ENCODE data around the gene HOXC13.

The HOXC13 gene

GRCh38 chr12:53982648-53983567 is 44.3 kb downstream of the HOXC13 start:
- DNase-seq = no peak

DNA sequence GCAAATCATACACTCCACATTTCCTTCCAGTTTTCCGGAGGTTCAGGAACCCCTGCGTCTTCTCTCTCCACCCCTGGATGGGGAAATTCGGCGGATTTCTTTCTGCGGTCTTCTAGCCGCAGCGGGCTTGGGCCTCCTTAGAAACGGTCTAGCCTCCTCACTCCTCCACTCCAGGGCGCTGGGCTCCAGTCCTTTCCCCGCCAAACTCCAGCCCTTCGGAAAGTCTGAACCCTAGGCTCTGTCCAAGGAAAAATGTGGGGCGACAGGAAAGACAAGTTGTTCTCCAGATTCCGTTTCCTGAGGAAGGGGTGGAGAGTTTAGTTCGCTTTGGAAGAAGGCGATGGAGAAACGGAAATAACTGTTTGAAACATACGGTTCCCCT is 44.9 kb downstream of the HOXC13 start:
- DNase-seq = no peak

DNA sequence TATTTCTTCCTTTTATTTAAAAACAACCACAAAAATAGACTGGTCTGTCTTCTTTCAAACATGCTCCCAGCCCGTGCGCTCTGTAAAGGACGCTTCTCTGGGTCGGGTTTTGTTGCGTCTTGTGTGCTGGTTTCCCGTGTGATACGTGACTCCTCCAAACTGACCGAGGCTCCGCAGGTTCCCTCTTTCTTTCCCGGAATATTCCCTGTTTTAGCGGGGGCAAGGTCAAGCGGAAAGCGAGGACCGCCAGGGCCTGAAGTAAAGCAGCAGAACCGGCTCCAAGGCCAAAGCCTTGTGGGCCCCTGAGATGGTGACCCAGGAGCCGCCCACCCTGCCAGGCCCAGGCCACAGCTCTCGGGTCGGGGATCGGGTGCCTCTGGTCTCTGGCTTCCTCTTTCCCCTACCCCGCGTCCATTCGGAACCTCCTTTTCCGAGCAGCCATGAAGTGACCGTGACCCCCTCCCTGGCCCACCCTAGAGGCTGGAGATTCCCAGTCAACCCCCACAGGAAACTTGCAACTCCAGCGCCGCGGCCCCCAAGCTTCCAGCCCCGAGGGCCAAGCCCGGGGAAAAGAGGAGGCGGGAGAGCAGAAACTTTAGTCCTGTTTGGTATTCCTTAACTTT is 45.4 kb downstream of the HOXC13 start:
- no peak for DNase-seq

GRCh38 chr12:53984901-53985691 is 46.5 kb downstream of the HOXC13 start, which contains the start of gene HOXC10:
HOXC10 (plus strand) TSS chr12:53985146; CDS start chr12:53985260, 114 bp downstream.
- DNase-seq = peak; percentile 88

DNA sequence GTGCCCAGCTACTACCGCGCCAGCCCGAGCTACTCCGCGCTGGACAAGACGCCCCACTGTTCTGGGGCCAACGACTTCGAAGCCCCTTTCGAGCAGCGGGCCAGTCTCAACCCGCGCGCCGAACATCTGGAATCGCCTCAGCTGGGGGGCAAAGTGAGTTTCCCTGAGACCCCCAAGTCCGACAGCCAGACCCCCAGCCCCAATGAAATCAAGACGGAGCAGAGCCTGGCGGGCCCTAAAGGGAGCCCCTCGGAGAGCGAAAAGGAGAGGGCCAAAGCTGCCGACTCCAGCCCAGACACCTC is 47.0 kb downstream of the HOXC13 start:
- no peak for DNase-seq

DNA sequence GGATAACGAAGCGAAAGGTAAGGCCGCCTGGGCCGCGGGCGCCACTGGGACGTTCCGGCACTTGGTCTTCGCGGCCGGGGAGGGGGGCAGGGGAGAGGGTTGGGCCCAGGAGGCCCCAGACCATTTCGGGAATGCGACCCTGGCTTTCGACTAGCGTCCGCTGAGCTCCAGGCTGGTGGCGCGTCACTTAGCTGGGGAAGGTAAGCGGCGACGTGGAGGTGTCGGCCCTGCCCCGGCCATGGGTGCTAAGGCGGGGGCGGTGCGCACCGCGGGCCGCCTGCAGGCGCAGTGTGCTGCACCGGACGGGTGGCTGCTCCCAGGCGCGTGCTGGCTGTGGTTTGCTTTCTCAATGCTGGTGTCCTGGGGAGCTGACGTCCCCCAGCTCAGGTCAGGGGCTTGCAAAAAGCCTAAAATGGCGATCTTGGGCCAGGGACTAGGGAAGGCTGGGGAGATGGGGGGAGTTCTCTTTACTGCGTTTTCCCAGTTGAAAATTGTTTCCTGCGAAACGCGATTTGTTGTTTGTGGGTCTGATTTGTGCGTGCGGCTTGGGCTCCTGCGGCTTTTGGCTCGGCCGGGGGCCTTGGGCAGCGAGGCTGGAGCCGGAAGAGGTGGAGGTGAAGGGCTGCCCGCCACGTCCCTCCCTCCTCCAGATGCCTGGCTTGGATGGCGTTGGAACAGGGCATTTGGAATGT is 47.5 kb downstream of the HOXC13 start:
- no peak for DNase-seq

DNA sequence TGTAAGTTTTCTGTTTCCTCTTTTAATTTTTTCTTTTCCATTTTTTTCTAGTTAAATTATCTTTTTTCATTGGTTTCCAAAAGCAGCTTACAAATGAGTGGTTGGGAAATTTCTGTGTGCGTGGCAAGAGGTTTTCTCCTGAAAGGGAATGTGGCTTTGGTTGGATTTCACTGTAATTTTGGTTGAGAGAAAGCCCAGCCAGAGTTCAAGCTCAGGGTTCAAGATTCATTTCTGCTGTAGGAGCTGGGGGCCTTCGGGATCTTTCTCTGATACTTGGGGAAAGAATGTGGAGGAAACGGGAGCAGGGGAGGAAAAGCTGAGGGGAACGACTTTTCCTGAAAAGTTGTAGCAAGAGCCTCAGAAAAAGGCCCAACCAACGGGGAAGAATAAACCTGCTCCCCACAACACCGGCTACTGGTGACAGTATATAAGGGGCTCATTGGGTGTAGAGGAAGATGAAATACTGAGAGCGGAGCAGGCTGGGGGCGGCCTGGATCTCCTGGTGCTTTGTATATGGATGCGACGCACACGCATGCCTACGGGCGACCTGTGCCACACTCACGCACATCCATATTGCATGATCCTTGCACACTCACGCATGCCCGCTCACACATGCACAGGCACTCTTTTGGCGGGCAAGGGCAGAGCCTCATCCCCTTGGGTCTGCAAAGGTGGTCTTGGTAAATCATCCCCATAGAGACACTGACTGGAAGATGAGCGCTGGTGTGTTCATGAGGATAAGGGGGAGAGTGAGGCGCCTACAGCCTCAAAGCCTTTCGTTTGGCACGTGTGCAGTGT is 48.3 kb downstream of the HOXC13 start:
- DNase-seq = no peak

DNA sequence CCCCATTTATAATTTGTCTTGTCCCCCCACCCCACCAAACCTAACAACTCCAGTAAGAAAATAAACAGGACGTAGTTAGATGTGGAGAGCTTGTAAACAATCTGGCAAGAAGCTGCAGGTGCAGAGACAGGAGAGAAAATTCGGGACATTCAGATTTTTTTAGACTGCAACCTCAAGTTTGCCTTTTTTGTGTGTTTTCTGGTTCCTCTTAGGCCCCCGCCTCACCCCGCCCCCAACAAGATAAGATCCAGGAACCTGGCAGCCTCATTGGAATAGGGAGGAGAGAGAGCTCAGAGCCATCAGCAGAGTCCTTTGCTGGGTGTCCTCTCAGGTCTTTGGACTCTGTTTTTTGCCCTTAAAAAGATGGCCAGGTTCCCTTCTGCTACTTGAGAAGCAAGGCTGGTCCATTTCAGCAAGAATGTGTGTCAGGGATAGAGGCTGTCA is 49.2 kb downstream of the HOXC13 start:
- DNase-seq = no peak

- no peak for DNase-seq
Observed at GRCh38 chr12:53988541-53989226, 50.1 kb downstream of the HOXC13 start.

GRCh38 chr12:53989227-53990113 is 50.8 kb downstream of the HOXC13 start:
- DNase-seq = no peak

- no peak for DNase-seq
Observed at GRCh38 chr12:53990311-53991076, 51.9 kb downstream of the HOXC13 start.

GRCh38 chr12:53991077-53991460 is 52.4 kb downstream of the HOXC13 start:
- no peak for DNase-seq

- DNase-seq = no peak
Observed at GRCh38 chr12:53992377-53992889, 53.8 kb downstream of the HOXC13 start.

GRCh38 chr12:53993162-53994008 is 54.8 kb downstream of the HOXC13 start:
- no peak for DNase-seq

GRCh38 chr12:53994009-53994263 is 55.3 kb downstream of the HOXC13 start:
- no peak for DNase-seq

DNA sequence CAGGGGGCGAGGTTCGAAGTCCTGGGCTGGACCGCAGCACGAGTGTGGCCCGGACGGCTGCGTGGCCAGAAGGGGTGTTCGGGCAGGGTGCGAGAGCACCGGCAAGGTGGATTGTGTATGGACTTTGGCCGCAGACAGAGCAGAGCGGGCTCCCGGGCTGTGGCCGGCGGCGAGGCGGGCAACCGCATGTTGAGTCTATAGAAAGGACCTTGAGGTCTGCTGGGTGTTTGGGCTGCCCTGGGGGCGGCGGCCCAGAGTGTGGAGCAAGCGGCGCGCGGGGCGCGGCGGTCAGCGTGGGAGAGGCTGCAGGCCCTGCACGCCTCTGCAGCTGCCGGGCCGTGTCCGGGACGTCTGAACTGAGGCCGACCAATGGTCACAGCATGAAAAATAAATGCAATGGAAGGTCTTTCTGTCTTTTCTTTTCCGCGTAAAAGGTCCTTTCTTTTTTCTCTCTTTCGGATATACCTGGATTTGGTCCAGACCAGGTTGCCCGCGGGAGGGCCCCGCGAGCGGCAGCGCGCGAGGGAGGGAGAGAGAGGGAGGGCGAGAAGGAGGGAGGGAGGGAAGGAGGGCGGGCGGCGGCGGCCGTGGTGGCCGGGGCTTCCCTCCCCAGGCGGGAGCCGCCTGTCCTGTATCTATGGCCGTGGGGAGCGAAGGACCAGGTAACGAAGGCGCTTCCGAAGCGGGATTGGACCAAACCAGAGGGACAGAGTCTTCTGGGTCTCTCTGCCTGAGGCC is 55.8 kb downstream of the HOXC13 start:
- no peak for DNase-seq

DNA sequence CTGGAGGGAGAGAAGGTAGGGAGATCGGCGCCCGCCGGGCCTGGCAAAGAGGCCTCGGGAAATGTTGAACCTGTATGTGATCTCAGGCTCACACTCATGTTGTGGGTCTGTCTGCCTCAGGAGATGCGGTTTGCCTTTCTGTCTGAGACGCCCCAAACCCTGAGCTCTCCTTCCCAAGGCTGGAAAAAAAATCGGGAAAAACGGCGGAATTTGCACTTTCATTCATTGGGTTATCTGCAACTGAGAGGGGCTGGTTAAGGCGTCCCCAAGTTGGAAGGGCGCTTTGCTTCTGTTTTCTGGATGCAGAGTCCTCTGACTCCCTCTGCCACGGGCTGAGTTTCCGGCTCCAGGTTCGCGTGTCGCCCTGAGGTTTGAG is 56.4 kb downstream of the HOXC13 start:
- DNase-seq = no peak

Data from right forelimb (tissue), 1 donor.